ENCODE results near the gene SAG. TPM values are rescaled to one million over a fixed set of nuclear protein-coding genes. Genes with fewer than 3 reads are reported as not detected.

The SAG gene
- total and polyA plus RNA-seq, 2 of the 13 experiments (the other 11 are each of a cell fraction or from before 2014, with no cell fraction given) = not detected

DNA sequence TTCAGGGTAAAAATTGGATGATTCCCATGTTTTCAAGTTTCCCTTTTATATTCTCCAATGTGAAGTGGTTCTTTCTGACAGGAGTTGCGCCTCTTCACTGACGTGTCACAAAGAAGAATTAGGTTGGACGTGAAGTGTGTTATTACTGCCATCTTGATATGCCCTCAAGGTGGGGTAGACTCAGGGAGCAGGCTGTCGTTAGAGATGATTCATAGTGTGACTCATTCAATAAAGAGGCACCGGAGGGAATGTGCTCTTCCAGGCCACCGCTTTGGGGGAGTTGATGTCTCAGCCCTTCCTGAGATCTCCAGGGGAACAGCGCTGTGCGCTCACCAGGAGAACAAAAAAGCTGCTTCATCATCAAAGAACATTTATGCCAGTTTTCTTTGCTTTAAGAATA lies 43.1 kb downstream of the SAG start:
- WGBS (ENCODE audit: low lambda C conversion rate) = 49% methylated on average over 8 of the region's 8 CpGs
- FAIRE-seq (peak; percentile 4), DNase-seq (ENCODE audit: low spot score) (peak; percentile 62), ATAC-seq (no peak)
- no peaks in the 10 kb centered on the region; a peak in 1 of 5 replicates for H3K27me3 ChIP-seq (ENCODE audit: control insufficient read depth in 1 of 2, insufficient read depth in 2 of 2, low read length in 2 of 2)
- H3K4me1 ChIP-seq (ENCODE audit: insufficient read depth, low read length) = peaks cover 77% of the 10 kb centered on the region
- no peak overlapping the region for H3K27ac ChIP-seq (ENCODE audit: extremely low read length, insufficient read depth, low read length)
- H3K9ac ChIP-seq (ENCODE audit: insufficient read depth, low read depth, low read length) = no peak overlapping the region
- H3K4me3 ChIP-seq (replicated peaks in 1 of 3; ENCODE audit: insufficient read depth in 1 of 3, low read depth in 2 of 3, low read length in 3 of 3) = no peak overlapping the region
- intact Hi-C loops (cut with micrococcal nuclease; ENCODE audit: unreplicated experiment) (loop anchor here (10.0 kb wide), 2 partner anchors 94 to 96 kb away; partner anchors contain the start of gene ATG16L1), in situ Hi-C loops (cut with HindIII; ENCODE audit: extremely low pct_ligation_motif_present, low pct_unique_long_range_greater_than_20kb) (no loop called here)
- H3K9me3 ChIP-seq (ENCODE audit: low read length) = no peaks in the 10 kb centered on the region
- peaks cover 9% of the 10 kb centered on the region for H3K79me2 ChIP-seq (ENCODE audit: insufficient read depth, low read length)
- no TSS peak for BruUV-seq (replicated peaks)
- H4K20me1 ChIP-seq (ENCODE audit: insufficient read depth, low read length) = 0 out of 2 replicates have a peak, but pooled peaks cover 6% of the 10 kb centered on the region
- ChIA-PET CTCF (ENCODE audit: low intra/inter-chr PET ratio, low total read pairs) (no interaction called here), POLR2A (no interaction called here)
- no peak overlapping the region for H3K4me2 ChIP-seq (ENCODE audit: low read depth, low read length)
- no peaks in the 10 kb centered on the region for H3K36me3 ChIP-seq (replicated peaks in 1 of 2; ENCODE audit: control insufficient read depth in 1 of 2, insufficient read depth in 2 of 2, low read length in 2 of 2)
- no peak overlapping the region for H2AFZ ChIP-seq (ENCODE audit: low read length)
- TF ChIP-seq JUND (CRISPR knock-in tag; IDR thresholded peaks at IDR 0.05) = 0 out of 2 replicates have a peak, but pooled peaks have one; percentile 52
- 0 out of 2 replicates have a peak, but pooled peaks have one; percentile 63 for TF ChIP-seq FOSL1 (CRISPR knock-in tag; IDR thresholded peaks at IDR 0.05; ENCODE audit: borderline replicate concordance)
- peak; percentile 42 for TF ChIP-seq TEAD3 (CRISPR knock-in tag; optimal IDR thresholded peaks at IDR 0.05; ENCODE audit: borderline replicate concordance)
- no peak for TF ChIP-seq ZNF354B (CRISPR knock-in tag; IDR thresholded peaks at IDR 0.05)
- peak; percentile 35; the same call in 1 of the 2 replicates for TF ChIP-seq JUN (CRISPR knock-in tag; IDR thresholded peaks at IDR 0.05)
- peak; percentile 96 for TF ChIP-seq FOSL2 (CRISPR knock-in tag; IDR thresholded peaks at IDR 0.05)
- peak; percentile 32 for TF ChIP-seq XRCC5 (optimal IDR thresholded peaks at IDR 0.05; ENCODE audit: low read length)
- TF ChIP-seq SAP130 (CRISPR knock-in tag; IDR thresholded peaks at IDR 0.05; ENCODE audit: low read depth) = 0 out of 2 replicates have a peak, but pooled peaks have one; percentile 29
- TF ChIP-seq ZNF672 (CRISPR knock-in tag; IDR thresholded peaks at IDR 0.05) = no peak

DNA sequence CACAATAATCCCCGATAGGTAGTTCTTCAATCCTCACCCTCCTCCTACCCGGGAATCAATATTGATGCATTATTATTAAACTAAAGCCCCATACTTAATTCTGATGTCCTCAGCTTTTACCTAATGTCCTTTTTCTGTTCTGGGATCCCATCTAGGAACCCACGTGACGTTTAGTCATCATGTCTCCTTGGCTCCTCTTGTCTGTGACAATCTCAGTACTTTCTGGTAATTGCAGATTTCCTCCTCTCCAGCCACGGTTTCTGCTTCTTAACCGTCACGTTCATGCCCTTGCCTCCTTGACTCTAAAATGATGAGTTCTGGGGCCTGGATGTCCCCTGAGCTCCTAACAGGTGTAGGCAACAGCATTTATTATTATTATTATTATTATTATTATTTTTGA lies 43.8 kb downstream of the SAG start:
- BruUV-seq (replicated peaks) = no TSS peak
- intact Hi-C loops (cut with micrococcal nuclease; ENCODE audit: unreplicated experiment) (loop anchor here (10.0 kb wide), 2 partner anchors 93 to 97 kb away; partner anchors contain the start of gene ATG16L1), in situ Hi-C loops (cut with HindIII; ENCODE audit: extremely low pct_ligation_motif_present, low pct_unique_long_range_greater_than_20kb) (no loop called here)
- H2AFZ ChIP-seq (ENCODE audit: low read length) = no peak overlapping the region
- WGBS (ENCODE audit: low lambda C conversion rate) = 94% methylated on average over 7 of the region's 7 CpGs
- peaks cover 17% of the 10 kb centered on the region for H3K79me2 ChIP-seq (ENCODE audit: insufficient read depth, low read length)
- peaks cover 79% of the 10 kb centered on the region for H3K4me1 ChIP-seq (ENCODE audit: insufficient read depth, low read length)
- no peak overlapping the region for H3K4me2 ChIP-seq (ENCODE audit: low read depth, low read length)
- H3K9me3 ChIP-seq (ENCODE audit: low read length) = no peaks in the 10 kb centered on the region
- no peaks in the 10 kb centered on the region; a peak in 1 of 5 replicates for H3K27me3 ChIP-seq (ENCODE audit: control insufficient read depth in 1 of 2, insufficient read depth in 2 of 2, low read length in 2 of 2)
- no peak for FAIRE-seq
- no peaks in the 10 kb centered on the region; a peak in 1 of 5 replicates for H3K36me3 ChIP-seq (replicated peaks in 1 of 2; ENCODE audit: control insufficient read depth in 1 of 2, insufficient read depth in 2 of 2, low read length in 2 of 2)
- no peak overlapping the region for H3K4me3 ChIP-seq (replicated peaks in 1 of 3; ENCODE audit: insufficient read depth in 1 of 3, low read depth in 2 of 3, low read length in 3 of 3)
- POLR2A ChIA-PET = no interaction called here
- H3K9ac ChIP-seq (ENCODE audit: insufficient read depth, low read depth, low read length) = no peak overlapping the region
- H4K20me1 ChIP-seq (ENCODE audit: insufficient read depth, low read length) = 0 out of 2 replicates have a peak, but pooled peaks cover 10% of the 10 kb centered on the region
- no peak for ATAC-seq
- no peak for DNase-seq (ENCODE audit: low spot score)
- CTCF ChIA-PET (ENCODE audit: low intra/inter-chr PET ratio, low total read pairs) = no interaction called here
- H3K27ac ChIP-seq (ENCODE audit: extremely low read length, insufficient read depth, low read length) = no peak overlapping the region
- TF ChIP-seq STAT5B (CRISPR knock-in tag; IDR thresholded peaks at IDR 0.05) = no peak
- no peak for TF ChIP-seq MAZ (IDR thresholded peaks at IDR 0.05; ENCODE audit: borderline replicate concordance, low read depth, low read length)
- TF ChIP-seq MAZ (CRISPR knock-in tag; IDR thresholded peaks at IDR 0.05; ENCODE audit: low read depth) = no peak
- TF ChIP-seq ZNF891 (CRISPR knock-in tag; IDR thresholded peaks at IDR 0.05) = no peak
- TF ChIP-seq, protein P1, sequence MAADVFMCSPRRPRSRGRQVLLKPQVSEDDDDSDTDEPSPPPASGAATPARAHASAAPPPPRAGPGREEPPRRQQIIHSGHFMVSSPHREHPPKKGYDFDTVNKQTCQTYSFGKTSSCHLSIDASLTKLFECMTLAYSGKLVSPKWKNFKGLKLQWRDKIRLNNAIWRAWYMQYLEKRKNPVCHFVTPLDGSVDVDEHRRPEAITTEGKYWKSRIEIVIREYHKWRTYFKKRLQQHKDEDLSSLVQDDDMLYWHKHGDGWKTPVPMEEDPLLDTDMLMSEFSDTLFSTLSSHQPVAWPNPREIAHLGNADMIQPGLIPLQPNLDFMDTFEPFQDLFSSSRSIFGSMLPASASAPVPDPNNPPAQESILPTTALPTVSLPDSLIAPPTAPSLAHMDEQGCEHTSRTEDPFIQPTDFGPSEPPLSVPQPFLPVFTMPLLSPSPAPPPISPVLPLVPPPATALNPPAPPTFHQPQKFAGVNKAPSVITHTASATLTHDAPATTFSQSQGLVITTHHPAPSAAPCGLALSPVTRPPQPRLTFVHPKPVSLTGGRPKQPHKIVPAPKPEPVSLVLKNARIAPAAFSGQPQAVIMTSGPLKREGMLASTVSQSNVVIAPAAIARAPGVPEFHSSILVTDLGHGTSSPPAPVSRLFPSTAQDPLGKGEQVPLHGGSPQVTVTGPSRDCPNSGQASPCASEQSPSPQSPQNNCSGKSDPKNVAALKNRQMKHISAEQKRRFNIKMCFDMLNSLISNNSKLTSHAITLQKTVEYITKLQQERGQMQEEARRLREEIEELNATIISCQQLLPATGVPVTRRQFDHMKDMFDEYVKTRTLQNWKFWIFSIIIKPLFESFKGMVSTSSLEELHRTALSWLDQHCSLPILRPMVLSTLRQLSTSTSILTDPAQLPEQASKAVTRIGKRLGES (CRISPR knock-in tag; IDR thresholded peaks at IDR 0.05; ENCODE audit: borderline replicate concordance) = no peak
- no peak for TF ChIP-seq DNMT1 (CRISPR knock-in tag; IDR thresholded peaks at IDR 0.05)
- TF ChIP-seq, protein P2, sequence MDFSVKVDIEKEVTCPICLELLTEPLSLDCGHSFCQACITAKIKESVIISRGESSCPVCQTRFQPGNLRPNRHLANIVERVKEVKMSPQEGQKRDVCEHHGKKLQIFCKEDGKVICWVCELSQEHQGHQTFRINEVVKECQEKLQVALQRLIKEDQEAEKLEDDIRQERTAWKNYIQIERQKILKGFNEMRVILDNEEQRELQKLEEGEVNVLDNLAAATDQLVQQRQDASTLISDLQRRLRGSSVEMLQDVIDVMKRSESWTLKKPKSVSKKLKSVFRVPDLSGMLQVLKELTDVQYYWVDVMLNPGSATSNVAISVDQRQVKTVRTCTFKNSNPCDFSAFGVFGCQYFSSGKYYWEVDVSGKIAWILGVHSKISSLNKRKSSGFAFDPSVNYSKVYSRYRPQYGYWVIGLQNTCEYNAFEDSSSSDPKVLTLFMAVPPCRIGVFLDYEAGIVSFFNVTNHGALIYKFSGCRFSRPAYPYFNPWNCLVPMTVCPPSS (IDR thresholded peaks at IDR 0.05) = no peak
